SU-DHL-6 (cell line): ENCODE results near the gene COBL.

ENCODE experiments used
- H2AFZ ChIP-seq: fragments of 200-600 bp; sonication (generic); 2 replicates; pipeline ENCODE4 v1.6.1; 2014; ENCODE audit warnings: low read depth, mild to moderate bottlenecking, moderate library complexity, mixed read lengths, antibody characterized with exemption, low read length; ENCODE audit not compliant: severe bottlenecking
- H3F3A ChIP-seq: fragments of 200-600 bp; shearing (Covaris generic); 2 replicates; pipeline ENCODE4 v1.6.0; 2016; ENCODE audit warnings: antibody characterized with exemption, mild to moderate bottlenecking; ENCODE audit not compliant: insufficient read depth
- H3K27ac ChIP-seq: fragments of 200-600 bp; sonication (generic); 2 replicates; pipeline ENCODE4 v1.5.1; 2016; ENCODE audit warnings: low read depth, mild to moderate bottlenecking, low read length, moderate library complexity, mixed read lengths
- H3K27me3 ChIP-seq: fragments of 200-600 bp; sonication (generic), shearing (Covaris generic); 2 replicates; pipeline ENCODE4 v1.6.0; 2014; ENCODE audit warnings: mild to moderate bottlenecking, low read length
- H3K36me3 ChIP-seq: fragments of 200-600 bp; sonication (generic); 2 replicates; pipeline ENCODE4 v1.6.1; 2014; ENCODE audit warnings: mild to moderate bottlenecking, low read length, mixed read lengths
- H3K4me2 ChIP-seq: fragments of 300-600, 200-600 bp; shearing (Covaris generic), sonication (generic); 2 replicates; pipeline ENCODE4 v1.6.0; 2014; ENCODE audit warnings: low read length, low read depth, mild to moderate bottlenecking; ENCODE audit not compliant: poor library complexity, severe bottlenecking
- H3K4me3 ChIP-seq: fragments of 200-600 bp; sonication (generic); 2 replicates; pipeline ENCODE4 v1.5.1; 2014; ENCODE audit warnings: antibody characterized with exemption, low read length, mild to moderate bottlenecking, mixed read lengths; ENCODE audit not compliant: insufficient read depth, poor library complexity, severe bottlenecking
- H3K79me2 ChIP-seq: fragments of 200-600 bp; sonication (generic); 2 replicates; pipeline ENCODE4 v1.6.1; 2014; ENCODE audit warnings: mild to moderate bottlenecking, low read length, moderate library complexity; ENCODE audit not compliant: insufficient read depth
- H3K9ac ChIP-seq: fragments of 200-600 bp; sonication (generic); 2 replicates; pipeline ENCODE4 v1.7.0; 2014; ENCODE audit warnings: mild to moderate bottlenecking, low read length
- H3K9me2 ChIP-seq: fragments of 200-600 bp; sonication (generic); replicated peaks from 2 replicates; pipeline ENCODE4 v1.6.1; 2014; ENCODE audit warnings: low read length; ENCODE audit not compliant: insufficient read depth
- H3K9me3 ChIP-seq: fragments of 200-600 bp; sonication (generic); 2 replicates; pipeline ENCODE4 v1.6.1; 2014; ENCODE audit warnings: low read length, mixed read lengths; ENCODE audit not compliant: insufficient read depth
- H4K20me1 ChIP-seq: fragments of 200-600 bp; sonication (generic); 2 replicates; pipeline ENCODE4 v1.6.1; 2014; ENCODE audit warnings: low read depth, mild to moderate bottlenecking, antibody characterized with exemption, low read length, moderate library complexity, mixed read lengths
- CTCF ChIP-seq: fragments of 200-600 bp; sonication (generic); IDR thresholded peaks from one replicate; pipeline ENCODE4 v1.5.1; 2017; ENCODE audit warnings: antibody characterized with exemption, mild to moderate bottlenecking, low read length, moderate library complexity; ENCODE audit not compliant: insufficient read depth, poor library complexity, severe bottlenecking
- EZH2phosphoT487 ChIP-seq: fragments of 200-600 bp; sonication (generic), shearing (Covaris generic); conservative IDR thresholded peaks from 2 replicates; pipeline ENCODE4 v1.6.1; 2018; ENCODE audit warnings: mild to moderate bottlenecking, antibody characterized with exemption, low read length, moderate library complexity, mixed read lengths

The COBL gene

GRCh38 chr7:51015581-51015980 lies 301.0 kb downstream of the COBL start:
- Histone ChIP-seq H3F3A (no peaks in the 10 kb centered on the region), H3K27me3 (no peaks in the 10 kb centered on the region), H3K4me2 (no peak overlapping the region), H3K36me3 (no peaks in the 10 kb centered on the region), H3K79me2 (no peaks in the 10 kb centered on the region), H3K27ac (no peak overlapping the region), H3K4me3 (no peak overlapping the region), H3K9me2 (no peaks in the 10 kb centered on the region), H3K9ac (no peak overlapping the region), H2AFZ (no peak overlapping the region), H3K9me3 (no peaks in the 10 kb centered on the region), H4K20me1 (no peaks in the 10 kb centered on the region)
- TF ChIP-seq EZH2phosphoT487 = no peak
- TF ChIP-seq CTCF = no peak

GRCh38 chr7:51014811-51015210 lies 301.8 kb downstream of the COBL start:
- Histone ChIP-seq H3F3A (no peaks in the 10 kb centered on the region), H3K4me2 (no peak overlapping the region), H3K9me3 (no peaks in the 10 kb centered on the region), H3K79me2 (no peaks in the 10 kb centered on the region), H3K4me3 (no peak overlapping the region), H3K9me2 (no peaks in the 10 kb centered on the region), H2AFZ (no peak overlapping the region), H3K9ac (no peak overlapping the region), H3K36me3 (no peaks in the 10 kb centered on the region), H4K20me1 (no peaks in the 10 kb centered on the region), H3K27me3 (no peaks in the 10 kb centered on the region), H3K27ac (no peak overlapping the region)
- TF ChIP-seq EZH2phosphoT487 (no peak), CTCF (no peak)

GRCh38 chr7:51013861-51014511 lies 302.6 kb downstream of the COBL start:
- no peaks in the 10 kb centered on the region for H3K9me2 ChIP-seq
- no peak for TF ChIP-seq CTCF
- no peak for TF ChIP-seq EZH2phosphoT487

More at GRCh38 chr7:51013861-51014511, 302.6 kb downstream of the COBL start:
- Histone ChIP-seq H3K9me3 (no peaks in the 10 kb centered on the region), H3F3A (no peaks in the 10 kb centered on the region), H4K20me1 (no peaks in the 10 kb centered on the region), H3K27me3 (no peaks in the 10 kb centered on the region), H3K27ac (no peak overlapping the region), H3K4me3 (no peak overlapping the region), H3K9ac (no peak overlapping the region), H3K36me3 (no peaks in the 10 kb centered on the region), H2AFZ (no peak overlapping the region), H3K4me2 (no peak overlapping the region), H3K79me2 (no peaks in the 10 kb centered on the region)
